NCI-H2196 (cell line): ENCODE results near the gene ETNK2.

Experiments
- DNase-seq: peaks from one replicate; lab custom pipeline; 2025; ENCODE audit not compliant: unreplicated experiment; lab: John Stamatoyannopoulos, UW

Gene ETNK2

DNA sequence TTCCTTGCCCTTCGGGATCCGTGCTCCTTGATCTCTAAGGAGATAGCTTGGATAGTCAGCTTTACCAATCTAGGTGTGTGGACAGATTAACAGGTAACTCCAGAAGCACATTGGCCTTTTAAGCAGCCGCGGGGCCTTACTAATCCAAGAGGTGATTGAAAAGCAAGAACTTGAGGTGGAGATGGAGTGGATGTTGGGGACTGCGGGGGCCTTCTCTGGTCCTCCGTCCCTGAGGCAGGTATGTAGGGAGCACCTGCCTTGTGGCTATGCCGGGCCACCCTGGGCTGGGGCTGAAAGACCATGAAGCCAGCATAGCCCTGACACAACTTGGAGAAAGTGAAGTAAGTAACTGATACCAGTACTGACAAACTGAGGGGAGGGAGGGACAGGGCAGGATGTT lies 68.4 kb downstream of the ETNK2 start:
- no peak for DNase-seq

DNA sequence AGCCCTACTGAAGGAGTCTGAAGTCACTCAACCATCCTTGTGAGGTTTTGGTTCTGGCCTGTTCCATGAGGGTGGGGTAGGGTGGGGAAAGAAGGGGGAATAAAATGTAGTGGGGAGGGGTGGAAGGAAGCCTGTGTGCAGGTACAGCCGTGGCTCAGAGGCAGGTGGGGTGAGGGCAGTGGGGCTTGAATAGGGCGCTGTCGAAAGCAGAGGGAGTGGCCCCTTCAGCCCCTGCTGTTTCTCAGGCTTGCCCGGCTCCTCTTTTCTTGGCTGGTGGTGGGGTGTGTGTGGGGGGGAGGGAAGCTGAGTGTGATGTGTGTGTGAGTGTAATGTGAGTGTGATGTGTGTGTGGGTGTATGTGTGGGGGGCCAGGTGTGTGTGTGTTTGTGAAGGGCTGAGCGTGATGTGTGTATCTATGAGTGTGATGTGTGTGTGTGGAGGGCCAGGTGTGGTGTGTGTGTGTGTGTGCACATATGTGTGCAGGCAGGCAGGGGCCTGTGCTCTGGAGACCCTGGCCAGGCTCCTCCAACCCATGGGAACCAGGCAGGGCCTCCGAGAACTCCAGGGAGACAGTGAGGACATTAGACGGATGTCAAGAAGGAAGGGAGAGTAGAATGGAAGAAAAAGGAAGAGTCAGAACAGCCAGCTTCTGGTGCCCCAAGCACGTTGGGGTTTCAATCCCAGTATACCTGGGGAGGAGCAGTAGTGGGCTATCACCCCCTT lies 69.9 kb downstream of the ETNK2 start:
- DNase-seq, result no peak

DNA sequence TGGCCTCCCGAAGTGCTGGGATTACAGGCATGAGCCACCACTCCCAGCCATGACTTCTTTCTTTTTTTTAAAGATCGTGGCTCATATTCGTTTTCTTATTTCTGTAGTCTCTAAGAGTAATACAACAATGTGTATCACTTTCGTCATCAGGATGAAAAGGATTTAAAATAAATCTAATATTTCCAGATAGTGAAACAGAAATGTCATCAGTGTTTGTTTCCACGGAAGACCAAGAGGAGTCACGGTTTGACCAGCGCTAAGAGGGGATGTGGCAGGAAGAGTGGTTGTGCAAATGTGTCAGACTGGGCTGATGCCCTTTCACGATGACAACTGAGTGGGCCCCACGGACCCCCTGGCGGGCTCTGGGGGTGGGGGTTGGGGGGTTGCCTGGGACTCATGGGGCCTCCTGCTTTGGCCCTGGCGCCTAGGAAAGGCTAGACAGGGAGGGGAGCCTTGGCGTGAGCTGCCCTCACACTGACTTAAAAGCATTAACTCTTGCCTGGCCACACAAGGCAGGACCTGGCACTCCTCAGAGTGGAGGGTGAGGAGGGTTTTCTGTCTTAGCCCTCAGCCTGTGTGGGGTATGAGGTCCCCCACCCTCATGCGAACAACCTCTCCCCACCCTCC lies 70.6 kb downstream of the ETNK2 start:
- DNase-seq, result no peak
